RPMI8226 (cell line): Measurements from ENCODE around the gene SHTN1.

ENCODE experiments used
- DNase-seq: peaks from one replicate; pipeline ENCODE4 v3.0.0-alpha.2; 2015

SHTN1 gene

GRCh38 chr10:116915340-116915739 lies 89.6 kb downstream of the SHTN1 start:
- DNase-seq: no peak

- DNase-seq: no peak
These were observed 91.3 kb downstream of the SHTN1 start for GRCh38 chr10:116913695-116914094.

- DNase-seq: no peak
These were observed 92.8 kb downstream of the SHTN1 start for GRCh38 chr10:116912162-116912561.

GRCh38 chr10:116910910-116911309 lies 94.1 kb downstream of the SHTN1 start:
- no peak for DNase-seq

- no peak for DNase-seq
These were observed 95.7 kb downstream of the SHTN1 start for GRCh38 chr10:116909307-116909706.

- DNase-seq: no peak
These were observed 97.6 kb downstream of the SHTN1 start for GRCh38 chr10:116907245-116907987.

- no peak for DNase-seq
These were observed 99.2 kb downstream of the SHTN1 start for GRCh38 chr10:116905845-116906210.

GRCh38 chr10:116899626-116900025 lies 105.4 kb downstream of the SHTN1 start:
- DNase-seq: no peak

- no peak for DNase-seq
These were observed 111.3 kb downstream of the SHTN1 start for GRCh38 chr10:116893686-116894037.

- no peak for DNase-seq
These were observed 111.9 kb downstream of the SHTN1 start for GRCh38 chr10:116892907-116893685.

GRCh38 chr10:116891208-116891607 lies 113.8 kb downstream of the SHTN1 start:
- no peak for DNase-seq

GRCh38 chr10:116889066-116889465 lies 115.9 kb downstream of the SHTN1 start:
- DNase-seq: no peak

GRCh38 chr10:116888380-116889055 lies 116.5 kb downstream of the SHTN1 start:
- DNase-seq: no peak

GRCh38 chr10:116886772-116887171 lies 118.2 kb downstream of the SHTN1 start:
- DNase-seq: no peak

GRCh38 chr10:116882639-116883038 lies 122.3 kb downstream of the SHTN1 start:
- no peak for DNase-seq

GRCh38 chr10:116880716-116881482 lies 124.1 kb downstream of the SHTN1 start:
- DNase-seq: no peak

- DNase-seq: no peak
These were observed 125.2 kb downstream of the SHTN1 start for GRCh38 chr10:116879817-116880216.

- no peak for DNase-seq
These were observed 126.9 kb downstream of the SHTN1 start for GRCh38 chr10:116878123-116878522.

- no peak for DNase-seq
These were observed 127.6 kb downstream of the SHTN1 start for GRCh38 chr10:116877391-116877790.

- DNase-seq: no peak
These were observed 129.1 kb downstream of the SHTN1 start for GRCh38 chr10:116875897-116876296.

- no peak for DNase-seq
These were observed 131.9 kb downstream of the SHTN1 start for GRCh38 chr10:116873134-116873533.

- no peak for DNase-seq
These were observed 134.0 kb downstream of the SHTN1 start for GRCh38 chr10:116870949-116871348.

GRCh38 chr10:116868722-116869121 lies 136.3 kb downstream of the SHTN1 start:
- no peak for DNase-seq
